ENCODE measurements around the gene IGFBP5. TPM values are rescaled to one million over a fixed set of nuclear protein-coding genes. Genes with fewer than 3 reads are reported as not detected.

The IGFBP5 gene
- total RNA-seq, 2 experiments from 2014 or later, result not detected

GRCh38 chr2:216737676-216738075 is 42.3 kb upstream of the IGFBP5 start:
- intact Hi-C loops (cut with micrococcal nuclease; ENCODE audit: unreplicated experiment), result no loop called here
- Histone ChIP-seq H3K4me1 (ENCODE audit: insufficient read depth, low read length, poor library complexity, severe bottlenecking) (no peaks in the 10 kb centered on the region), H3K36me3 (ENCODE audit: insufficient read depth, low read length) (no peaks in the 10 kb centered on the region), H3K27ac (ENCODE audit: low read depth, low read length, poor library complexity, severe bottlenecking) (no peak overlapping the region), H3K4me3 (ENCODE audit: low read depth, low read length, poor library complexity, severe bottlenecking) (no peak overlapping the region), H2AFZ (ENCODE audit: low read length) (no peak overlapping the region), H4K20me1 (ENCODE audit: insufficient read depth, low read length) (no peaks in the 10 kb centered on the region), H3K9me2 (ENCODE audit: insufficient read depth, low read length) (no peaks in the 10 kb centered on the region), H3K79me2 (ENCODE audit: insufficient read depth, low read depth, low read length) (no peaks in the 10 kb centered on the region), H3K4me2 (ENCODE audit: low read length) (no peak overlapping the region), H3K9me3 (ENCODE audit: low read length) (no peaks in the 10 kb centered on the region)
- DNase-seq (ENCODE audit: low spot score), result no peak
- TF ChIP-seq EZH2phosphoT487 (IDR thresholded peaks at IDR 0.05; ENCODE audit: borderline replicate concordance, low read depth, low read length) (no peak), CTCF (conservative IDR thresholded peaks at IDR 0.05; ENCODE audit: low read length) (no peak)
- no TSS peak for BruUV-seq (replicated peaks)
- POLR2A ChIA-PET, result interaction anchor here (1.0 kb wide), 1 partner anchor 11 kb away, joined by 3 read pairs; no protein-coding TSS in a partner anchor
- CTCF ChIA-PET (ENCODE audit: unreplicated experiment), result no interaction called here

GRCh38 chr2:216736326-216736725 is 41.0 kb upstream of the IGFBP5 start:
- no peak for TF ChIP-seq EZH2phosphoT487 (IDR thresholded peaks at IDR 0.05; ENCODE audit: borderline replicate concordance, low read depth, low read length)
- no peaks in the 10 kb centered on the region for H3K4me1 ChIP-seq (ENCODE audit: insufficient read depth, low read length, poor library complexity, severe bottlenecking)
- H3K27ac ChIP-seq (ENCODE audit: low read depth, low read length, poor library complexity, severe bottlenecking), result no peak overlapping the region
- no peaks in the 10 kb centered on the region for H3K36me3 ChIP-seq (ENCODE audit: insufficient read depth, low read length)
- H2AFZ ChIP-seq (ENCODE audit: low read length), result no peak overlapping the region
- no peak for DNase-seq (ENCODE audit: low spot score)
- no peaks in the 10 kb centered on the region for H4K20me1 ChIP-seq (ENCODE audit: insufficient read depth, low read length)
- H3K79me2 ChIP-seq (ENCODE audit: insufficient read depth, low read depth, low read length), result no peaks in the 10 kb centered on the region
- H3K9me2 ChIP-seq (ENCODE audit: insufficient read depth, low read length), result no peaks in the 10 kb centered on the region
- no TSS peak for BruUV-seq (replicated peaks)
- no peaks in the 10 kb centered on the region for H3K9me3 ChIP-seq (ENCODE audit: low read length)
- intact Hi-C loops (cut with micrococcal nuclease; ENCODE audit: unreplicated experiment), result no loop called here
- ChIA-PET POLR2A (no interaction called here), CTCF (ENCODE audit: unreplicated experiment) (no interaction called here)
- H3K4me3 ChIP-seq (ENCODE audit: low read depth, low read length, poor library complexity, severe bottlenecking), result no peak overlapping the region
- H3K4me2 ChIP-seq (ENCODE audit: low read length), result no peak overlapping the region

GRCh38 chr2:216735668-216736067 is 40.3 kb upstream of the IGFBP5 start:
- H3K27ac ChIP-seq (ENCODE audit: low read depth, low read length, poor library complexity, severe bottlenecking), result no peak overlapping the region
- no peak overlapping the region for H2AFZ ChIP-seq (ENCODE audit: low read length)
- H3K4me3 ChIP-seq (ENCODE audit: low read depth, low read length, poor library complexity, severe bottlenecking), result no peak overlapping the region
- no peak for TF ChIP-seq CTCF (conservative IDR thresholded peaks at IDR 0.05; ENCODE audit: low read length)
- no peak for TF ChIP-seq EZH2phosphoT487 (IDR thresholded peaks at IDR 0.05; ENCODE audit: borderline replicate concordance, low read depth, low read length)
- intact Hi-C loops (cut with micrococcal nuclease; ENCODE audit: unreplicated experiment), result no loop called here
- no peaks in the 10 kb centered on the region for H3K36me3 ChIP-seq (ENCODE audit: insufficient read depth, low read length)
- no peaks in the 10 kb centered on the region for H4K20me1 ChIP-seq (ENCODE audit: insufficient read depth, low read length)
- no peaks in the 10 kb centered on the region for H3K9me2 ChIP-seq (ENCODE audit: insufficient read depth, low read length)
- ChIA-PET CTCF (ENCODE audit: unreplicated experiment) (no interaction called here), POLR2A (no interaction called here)
- BruUV-seq (replicated peaks), result no TSS peak
- no peaks in the 10 kb centered on the region for H3K9me3 ChIP-seq (ENCODE audit: low read length)
- no peaks in the 10 kb centered on the region for H3K79me2 ChIP-seq (ENCODE audit: insufficient read depth, low read depth, low read length)
- DNase-seq (ENCODE audit: low spot score), result no peak
- H3K4me2 ChIP-seq (ENCODE audit: low read length), result no peak overlapping the region
- no peaks in the 10 kb centered on the region for H3K4me1 ChIP-seq (ENCODE audit: insufficient read depth, low read length, poor library complexity, severe bottlenecking)
